Measurements from ENCODE around the gene SLC25A21. TPM values are rescaled to one million over a fixed set of nuclear protein-coding genes. Genes with fewer than 3 reads are reported as not detected.

SLC25A21 gene
- total and polyA plus RNA-seq, 2 experiments from 2014 or later: 10.6 to 12.1 TPM

DNA sequence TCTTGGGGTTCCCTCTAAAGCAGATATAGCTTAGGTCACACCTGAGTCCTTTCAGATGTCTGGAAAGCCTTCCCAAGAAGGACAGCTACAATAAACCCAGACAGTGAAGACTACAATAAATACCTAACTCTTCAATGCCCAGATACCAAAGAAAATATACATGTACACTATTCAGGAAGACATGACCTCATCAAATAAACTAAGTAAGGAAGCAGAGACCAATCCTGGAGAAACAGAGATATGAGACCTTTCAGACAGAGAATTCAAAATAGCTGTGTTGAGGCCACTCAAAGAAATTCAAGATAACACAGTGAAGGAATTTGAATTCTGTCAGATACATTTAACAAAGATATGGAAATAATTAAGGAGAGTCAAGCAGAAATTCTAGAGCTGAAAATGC lies 40.6 kb upstream of the SLC25A21 start:
- H3K9me3 Mint-ChIP-seq: peaks cover 5% of the 10 kb centered on the region
- no peaks in the 10 kb centered on the region for H3K4me1 Mint-ChIP-seq
- TF ChIP-seq NANOG (IDR thresholded peaks at IDR 0.05; ENCODE audit: borderline replicate concordance) (no peak), POLR2AphosphoS5 (IDR thresholded peaks at IDR 0.05; ENCODE audit: low read depth) (no peak), JUNB (IDR thresholded peaks at IDR 0.05; ENCODE audit: unreplicated experiment) (no peak), EZH2 (IDR thresholded peaks at IDR 0.05; ENCODE audit: low read depth, unreplicated experiment) (no peak), STAT1 (IDR thresholded peaks at IDR 0.05; ENCODE audit: unreplicated experiment) (no peak), ZNF331 (CRISPR knock-in tag; IDR thresholded peaks at IDR 0.05; ENCODE audit: low read depth) (no peak), EZH2phosphoT487 (IDR thresholded peaks at IDR 0.05; ENCODE audit: unreplicated experiment) (no peak), CREB1 (CRISPR knock-in tag; IDR thresholded peaks at IDR 0.05; ENCODE audit: low read depth) (no peak), ZNF114 (CRISPR knock-in tag; IDR thresholded peaks at IDR 0.05) (no peak)
- TF ChIP-seq, protein P1, sequence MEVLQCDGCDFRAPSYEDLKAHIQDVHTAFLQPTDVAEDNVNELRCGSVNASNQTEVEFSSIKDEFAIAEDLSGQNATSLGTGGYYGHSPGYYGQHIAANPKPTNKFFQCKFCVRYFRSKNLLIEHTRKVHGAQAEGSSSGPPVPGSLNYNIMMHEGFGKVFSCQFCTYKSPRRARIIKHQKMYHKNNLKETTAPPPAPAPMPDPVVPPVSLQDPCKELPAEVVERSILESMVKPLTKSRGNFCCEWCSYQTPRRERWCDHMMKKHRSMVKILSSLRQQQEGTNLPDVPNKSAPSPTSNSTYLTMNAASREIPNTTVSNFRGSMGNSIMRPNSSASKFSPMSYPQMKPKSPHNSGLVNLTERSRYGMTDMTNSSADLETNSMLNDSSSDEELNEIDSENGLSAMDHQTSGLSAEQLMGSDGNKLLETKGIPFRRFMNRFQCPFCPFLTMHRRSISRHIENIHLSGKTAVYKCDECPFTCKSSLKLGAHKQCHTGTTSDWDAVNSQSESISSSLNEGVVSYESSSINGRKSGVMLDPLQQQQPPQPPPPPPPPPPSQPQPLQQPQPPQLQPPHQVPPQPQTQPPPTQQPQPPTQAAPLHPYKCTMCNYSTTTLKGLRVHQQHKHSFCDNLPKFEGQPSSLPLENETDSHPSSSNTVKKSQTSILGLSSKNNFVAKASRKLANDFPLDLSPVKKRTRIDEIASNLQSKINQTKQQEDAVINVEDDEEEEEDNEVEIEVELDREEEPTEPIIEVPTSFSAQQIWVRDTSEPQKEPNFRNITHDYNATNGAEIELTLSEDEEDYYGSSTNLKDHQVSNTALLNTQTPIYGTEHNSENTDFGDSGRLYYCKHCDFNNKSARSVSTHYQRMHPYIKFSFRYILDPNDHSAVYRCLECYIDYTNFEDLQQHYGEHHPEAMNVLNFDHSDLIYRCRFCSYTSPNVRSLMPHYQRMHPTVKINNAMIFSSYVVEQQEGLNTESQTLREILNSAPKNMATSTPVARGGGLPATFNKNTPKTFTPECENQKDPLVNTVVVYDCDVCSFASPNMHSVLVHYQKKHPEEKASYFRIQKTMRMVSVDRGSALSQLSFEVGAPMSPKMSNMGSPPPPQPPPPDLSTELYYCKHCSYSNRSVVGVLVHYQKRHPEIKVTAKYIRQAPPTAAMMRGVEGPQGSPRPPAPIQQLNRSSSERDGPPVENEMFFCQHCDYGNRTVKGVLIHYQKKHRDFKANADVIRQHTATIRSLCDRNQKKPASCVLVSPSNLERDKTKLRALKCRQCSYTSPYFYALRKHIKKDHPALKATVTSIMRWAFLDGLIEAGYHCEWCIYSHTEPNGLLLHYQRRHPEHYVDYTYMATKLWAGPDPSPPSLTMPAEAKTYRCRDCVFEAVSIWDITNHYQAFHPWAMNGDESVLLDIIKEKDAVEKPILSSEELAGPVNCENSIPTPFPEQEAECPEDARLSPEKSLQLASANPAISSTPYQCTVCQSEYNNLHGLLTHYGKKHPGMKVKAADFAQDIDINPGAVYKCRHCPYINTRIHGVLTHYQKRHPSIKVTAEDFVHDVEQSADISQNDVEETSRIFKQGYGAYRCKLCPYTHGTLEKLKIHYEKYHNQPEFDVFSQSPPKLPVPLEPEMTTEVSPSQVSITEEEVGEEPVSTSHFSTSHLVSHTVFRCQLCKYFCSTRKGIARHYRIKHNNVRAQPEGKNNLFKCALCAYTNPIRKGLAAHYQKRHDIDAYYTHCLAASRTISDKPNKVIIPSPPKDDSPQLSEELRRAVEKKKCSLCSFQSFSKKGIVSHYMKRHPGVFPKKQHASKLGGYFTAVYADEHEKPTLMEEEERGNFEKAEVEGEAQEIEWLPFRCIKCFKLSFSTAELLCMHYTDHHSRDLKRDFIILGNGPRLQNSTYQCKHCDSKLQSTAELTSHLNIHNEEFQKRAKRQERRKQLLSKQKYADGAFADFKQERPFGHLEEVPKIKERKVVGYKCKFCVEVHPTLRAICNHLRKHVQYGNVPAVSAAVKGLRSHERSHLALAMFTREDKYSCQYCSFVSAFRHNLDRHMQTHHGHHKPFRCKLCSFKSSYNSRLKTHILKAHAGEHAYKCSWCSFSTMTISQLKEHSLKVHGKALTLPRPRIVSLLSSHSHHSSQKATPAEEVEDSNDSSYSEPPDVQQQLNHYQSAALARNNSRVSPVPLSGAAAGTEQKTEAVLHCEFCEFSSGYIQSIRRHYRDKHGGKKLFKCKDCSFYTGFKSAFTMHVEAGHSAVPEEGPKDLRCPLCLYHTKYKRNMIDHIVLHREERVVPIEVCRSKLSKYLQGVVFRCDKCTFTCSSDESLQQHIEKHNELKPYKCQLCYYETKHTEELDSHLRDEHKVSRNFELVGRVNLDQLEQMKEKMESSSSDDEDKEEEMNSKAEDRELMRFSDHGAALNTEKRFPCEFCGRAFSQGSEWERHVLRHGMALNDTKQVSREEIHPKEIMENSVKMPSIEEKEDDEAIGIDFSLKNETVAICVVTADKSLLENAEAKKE (CRISPR knock-in tag; IDR thresholded peaks at IDR 0.05): no peak
- TF ChIP-seq, protein P2, sequence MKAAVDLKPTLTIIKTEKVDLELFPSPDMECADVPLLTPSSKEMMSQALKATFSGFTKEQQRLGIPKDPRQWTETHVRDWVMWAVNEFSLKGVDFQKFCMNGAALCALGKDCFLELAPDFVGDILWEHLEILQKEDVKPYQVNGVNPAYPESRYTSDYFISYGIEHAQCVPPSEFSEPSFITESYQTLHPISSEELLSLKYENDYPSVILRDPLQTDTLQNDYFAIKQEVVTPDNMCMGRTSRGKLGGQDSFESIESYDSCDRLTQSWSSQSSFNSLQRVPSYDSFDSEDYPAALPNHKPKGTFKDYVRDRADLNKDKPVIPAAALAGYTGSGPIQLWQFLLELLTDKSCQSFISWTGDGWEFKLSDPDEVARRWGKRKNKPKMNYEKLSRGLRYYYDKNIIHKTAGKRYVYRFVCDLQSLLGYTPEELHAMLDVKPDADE (IDR thresholded peaks at IDR 0.05): no peak
- TF ChIP-seq, protein P3, sequence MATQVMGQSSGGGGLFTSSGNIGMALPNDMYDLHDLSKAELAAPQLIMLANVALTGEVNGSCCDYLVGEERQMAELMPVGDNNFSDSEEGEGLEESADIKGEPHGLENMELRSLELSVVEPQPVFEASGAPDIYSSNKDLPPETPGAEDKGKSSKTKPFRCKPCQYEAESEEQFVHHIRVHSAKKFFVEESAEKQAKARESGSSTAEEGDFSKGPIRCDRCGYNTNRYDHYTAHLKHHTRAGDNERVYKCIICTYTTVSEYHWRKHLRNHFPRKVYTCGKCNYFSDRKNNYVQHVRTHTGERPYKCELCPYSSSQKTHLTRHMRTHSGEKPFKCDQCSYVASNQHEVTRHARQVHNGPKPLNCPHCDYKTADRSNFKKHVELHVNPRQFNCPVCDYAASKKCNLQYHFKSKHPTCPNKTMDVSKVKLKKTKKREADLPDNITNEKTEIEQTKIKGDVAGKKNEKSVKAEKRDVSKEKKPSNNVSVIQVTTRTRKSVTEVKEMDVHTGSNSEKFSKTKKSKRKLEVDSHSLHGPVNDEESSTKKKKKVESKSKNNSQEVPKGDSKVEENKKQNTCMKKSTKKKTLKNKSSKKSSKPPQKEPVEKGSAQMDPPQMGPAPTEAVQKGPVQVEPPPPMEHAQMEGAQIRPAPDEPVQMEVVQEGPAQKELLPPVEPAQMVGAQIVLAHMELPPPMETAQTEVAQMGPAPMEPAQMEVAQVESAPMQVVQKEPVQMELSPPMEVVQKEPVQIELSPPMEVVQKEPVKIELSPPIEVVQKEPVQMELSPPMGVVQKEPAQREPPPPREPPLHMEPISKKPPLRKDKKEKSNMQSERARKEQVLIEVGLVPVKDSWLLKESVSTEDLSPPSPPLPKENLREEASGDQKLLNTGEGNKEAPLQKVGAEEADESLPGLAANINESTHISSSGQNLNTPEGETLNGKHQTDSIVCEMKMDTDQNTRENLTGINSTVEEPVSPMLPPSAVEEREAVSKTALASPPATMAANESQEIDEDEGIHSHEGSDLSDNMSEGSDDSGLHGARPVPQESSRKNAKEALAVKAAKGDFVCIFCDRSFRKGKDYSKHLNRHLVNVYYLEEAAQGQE (IDR thresholded peaks at IDR 0.05; ENCODE audit: unreplicated experiment): no peak
- TF ChIP-seq, protein P4, sequence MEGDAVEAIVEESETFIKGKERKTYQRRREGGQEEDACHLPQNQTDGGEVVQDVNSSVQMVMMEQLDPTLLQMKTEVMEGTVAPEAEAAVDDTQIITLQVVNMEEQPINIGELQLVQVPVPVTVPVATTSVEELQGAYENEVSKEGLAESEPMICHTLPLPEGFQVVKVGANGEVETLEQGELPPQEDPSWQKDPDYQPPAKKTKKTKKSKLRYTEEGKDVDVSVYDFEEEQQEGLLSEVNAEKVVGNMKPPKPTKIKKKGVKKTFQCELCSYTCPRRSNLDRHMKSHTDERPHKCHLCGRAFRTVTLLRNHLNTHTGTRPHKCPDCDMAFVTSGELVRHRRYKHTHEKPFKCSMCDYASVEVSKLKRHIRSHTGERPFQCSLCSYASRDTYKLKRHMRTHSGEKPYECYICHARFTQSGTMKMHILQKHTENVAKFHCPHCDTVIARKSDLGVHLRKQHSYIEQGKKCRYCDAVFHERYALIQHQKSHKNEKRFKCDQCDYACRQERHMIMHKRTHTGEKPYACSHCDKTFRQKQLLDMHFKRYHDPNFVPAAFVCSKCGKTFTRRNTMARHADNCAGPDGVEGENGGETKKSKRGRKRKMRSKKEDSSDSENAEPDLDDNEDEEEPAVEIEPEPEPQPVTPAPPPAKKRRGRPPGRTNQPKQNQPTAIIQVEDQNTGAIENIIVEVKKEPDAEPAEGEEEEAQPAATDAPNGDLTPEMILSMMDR (conservative IDR thresholded peaks at IDR 0.05; ENCODE audit: low read depth in 2 of 2): no peak
- Histone ChIP-seq H3K4me1 (ENCODE audit: insufficient read depth) (no peaks in the 10 kb centered on the region), H3K36me3 (ENCODE audit: insufficient read depth) (no peaks in the 10 kb centered on the region), H3K27me3 (ENCODE audit: insufficient read depth) (no peaks in the 10 kb centered on the region), H3F3A (replicated peaks; ENCODE audit: low read depth) (no peaks in the 10 kb centered on the region), H2AFZ (no peak overlapping the region), H3K9me2 (ENCODE audit: insufficient read depth) (no peaks in the 10 kb centered on the region), H3K4me2 (no peak overlapping the region), H3K79me2 (replicated peaks; ENCODE audit: insufficient read depth) (peaks cover 13% of the 10 kb centered on the region), H3K27ac (ENCODE audit: low read depth) (no peak overlapping the region), H4K20me1 (replicated peaks; ENCODE audit: insufficient read depth) (no peaks in the 10 kb centered on the region), H3K4me3 (no peak overlapping the region)
- H3K4me3 Mint-ChIP-seq: no peak overlapping the region
- no peak for ATAC-seq
- peaks cover 30% of the 10 kb centered on the region for H3K36me3 Mint-ChIP-seq (ENCODE audit: low read depth)
- no peak overlapping the region for H3K27ac Mint-ChIP-seq
- H3K27me3 Mint-ChIP-seq (ENCODE audit: insufficient read depth, low read depth, poor library complexity): peaks cover 3% of the 10 kb centered on the region
- DNase-seq (ENCODE audit: low spot score): no peak

Data from GM23338 (cell line).